Fibroblast of pulmonary artery (primary cell): ENCODE data around the gene LRRC63.

Experiments
- DNase-seq: peaks from one replicate; pipeline ENCODE4 v3.0.0-alpha.2; 2010; ENCODE audit warnings: low read depth
- H3K4me3 ChIP-seq: replicated peaks from 2 replicates; pipeline ENCODE4 v1.5.1; 2011; ENCODE audit warnings: low read depth, mild to moderate bottlenecking, control low read depth, low read length, moderate library complexity
- CTCF ChIP-seq: IDR thresholded peaks from 2 replicates; pipeline ENCODE4 v1.5.1; 2011; ENCODE audit warnings: mild to moderate bottlenecking, control low read depth, low read length, inconsistent platforms; ENCODE audit errors: missing control alignments

Gene LRRC63

GRCh38 chr13:46310066-46310465 lies 98.3 kb downstream of the LRRC63 start:
- no peak overlapping the region for H3K4me3 ChIP-seq
- no peak for DNase-seq
- no peak for TF ChIP-seq CTCF

- DNase-seq = no peak
- H3K4me3 ChIP-seq = no peak overlapping the region
- TF ChIP-seq CTCF = no peak
These were observed 99.5 kb downstream of the LRRC63 start for GRCh38 chr13:46311217-46311616.

- H3K4me3 ChIP-seq = no peak overlapping the region
- no peak for DNase-seq
- TF ChIP-seq CTCF = no peak
These were observed 101.3 kb downstream of the LRRC63 start for GRCh38 chr13:46313024-46313423.

- no peak for TF ChIP-seq CTCF
- no peak for DNase-seq
These were observed 101.9 kb downstream of the LRRC63 start for GRCh38 chr13:46313432-46314257.

GRCh38 chr13:46314587-46314986 lies 102.9 kb downstream of the LRRC63 start:
- no peak for DNase-seq
- no peak overlapping the region for H3K4me3 ChIP-seq
- TF ChIP-seq CTCF = no peak

More at GRCh38 chr13:46313432-46314257, 101.9 kb downstream of the LRRC63 start:
- no peak overlapping the region for H3K4me3 ChIP-seq

GRCh38 chr13:46315036-46315435 lies 103.3 kb downstream of the LRRC63 start:
- H3K4me3 ChIP-seq = no peak overlapping the region
- no peak for DNase-seq
- no peak for TF ChIP-seq CTCF
